KOPT-K1 (cell line): ENCODE results near the gene EIF1.

Experiments used
- H3K27ac ChIP-seq: fragments of 200-600 bp; sonication (generic); 2 replicates; pipeline ENCODE4 v1.5.1; 2016; ENCODE audit warnings: antibody characterized with exemption, mild to moderate bottlenecking, low read depth, low read length; ENCODE audit not compliant: poor library complexity, severe bottlenecking
- H3K36me3 ChIP-seq: fragments of 200-600 bp; sonication (generic); 2 replicates; pipeline ENCODE4 v1.5.1; 2017; ENCODE audit warnings: antibody characterized with exemption, mild to moderate bottlenecking, low read length, moderate library complexity; ENCODE audit not compliant: insufficient read depth
- H3K9me3 ChIP-seq: fragments of 200-600 bp; sonication (generic); 2 replicates; pipeline ENCODE4 v1.5.1; 2017; ENCODE audit warnings: antibody characterized with exemption, low read length, mild to moderate bottlenecking; ENCODE audit not compliant: insufficient read depth, poor library complexity, severe bottlenecking

Gene EIF1

DNA sequence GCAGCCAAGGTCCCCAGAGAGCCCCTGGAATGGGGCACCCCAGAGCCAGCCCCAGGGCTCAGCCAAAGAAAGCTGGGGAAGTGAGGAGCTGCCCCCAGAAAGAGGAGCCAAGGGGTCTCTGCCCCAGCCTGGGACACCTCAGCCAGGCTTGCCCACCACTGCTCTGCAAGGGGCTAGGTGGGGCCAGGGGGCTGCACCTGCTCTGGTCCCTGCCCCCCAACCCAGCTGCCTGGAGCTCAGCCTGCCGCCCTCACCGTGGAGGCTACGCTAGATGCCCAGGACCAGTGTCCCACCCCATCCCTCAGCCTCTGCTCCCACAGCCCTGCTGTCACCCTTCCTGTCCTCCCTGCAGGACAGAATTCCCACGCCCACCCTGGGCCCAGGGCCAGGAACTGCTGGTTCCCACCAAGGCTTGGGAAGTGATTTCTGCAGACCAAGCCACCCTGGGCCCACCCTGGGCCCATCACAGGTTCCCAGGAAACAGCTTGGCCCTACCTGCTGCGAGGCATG lies 36.2 kb upstream of the EIF1 start:
- no peaks in the 10 kb centered on the region for H3K36me3 ChIP-seq
- H3K27ac ChIP-seq = no peak overlapping the region
- no peaks in the 10 kb centered on the region for H3K9me3 ChIP-seq

DNA sequence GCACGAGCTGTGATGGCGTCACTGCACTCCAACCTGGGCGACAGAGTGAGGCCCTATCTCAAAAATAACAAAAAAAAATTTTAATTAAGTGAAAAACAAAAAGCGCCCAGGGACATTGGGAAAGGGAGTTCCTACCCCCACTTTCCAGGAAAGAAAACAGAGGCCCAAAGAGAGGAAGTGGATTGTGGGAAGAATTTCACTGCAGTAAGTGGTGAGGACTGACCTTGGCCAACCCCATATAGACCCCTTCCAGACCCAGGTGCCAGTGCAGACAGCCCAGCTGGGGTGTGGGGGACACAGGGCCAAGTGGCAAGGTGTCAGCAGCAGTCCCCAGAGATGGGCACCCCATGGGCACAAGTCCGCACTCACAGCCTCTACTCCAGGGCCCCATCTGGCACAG lies 35.3 kb upstream of the EIF1 start:
- Histone ChIP-seq H3K27ac (no peak overlapping the region), H3K36me3 (no peaks in the 10 kb centered on the region), H3K9me3 (no peaks in the 10 kb centered on the region)

DNA sequence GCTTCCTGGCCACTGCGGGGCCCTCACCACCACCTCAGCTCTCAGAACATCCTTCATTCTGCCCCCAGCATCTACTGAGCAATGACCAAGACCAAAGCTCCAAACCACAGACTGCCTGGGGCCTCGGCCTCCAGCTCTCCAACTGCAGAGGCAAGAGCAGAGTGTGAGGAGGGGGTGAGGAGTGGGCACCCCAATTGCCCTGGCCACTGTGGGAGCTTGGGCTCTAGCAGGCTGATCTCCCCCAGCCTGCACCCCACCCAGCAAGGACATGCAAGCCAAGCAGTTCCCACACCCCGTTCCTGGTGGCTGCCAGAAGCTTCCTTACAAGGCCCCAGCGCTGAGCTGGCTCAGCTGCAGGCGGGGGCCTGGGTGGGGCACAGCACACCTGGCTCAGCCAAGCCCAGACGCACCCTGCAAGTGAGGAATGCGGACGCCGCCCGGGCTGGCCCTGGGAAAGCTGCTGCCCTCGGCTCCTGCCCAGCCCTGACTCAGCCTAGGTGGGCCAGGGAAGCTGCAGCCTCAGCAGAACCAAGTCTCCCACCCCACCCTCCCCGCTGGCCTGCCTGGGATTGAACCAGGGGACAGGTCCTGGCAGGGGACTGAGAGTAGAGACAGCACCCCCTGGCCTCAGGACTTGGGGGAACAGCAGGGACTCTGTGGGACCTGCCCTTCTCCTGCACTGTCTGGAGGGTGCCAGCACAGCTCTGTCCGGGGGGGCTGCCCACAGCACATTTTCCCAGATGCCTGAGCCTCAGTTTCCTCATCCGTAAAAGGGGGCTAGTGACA lies 34.6 kb upstream of the EIF1 start:
- H3K9me3 ChIP-seq = no peaks in the 10 kb centered on the region
- H3K27ac ChIP-seq = no peak overlapping the region
- no peaks in the 10 kb centered on the region for H3K36me3 ChIP-seq

DNA sequence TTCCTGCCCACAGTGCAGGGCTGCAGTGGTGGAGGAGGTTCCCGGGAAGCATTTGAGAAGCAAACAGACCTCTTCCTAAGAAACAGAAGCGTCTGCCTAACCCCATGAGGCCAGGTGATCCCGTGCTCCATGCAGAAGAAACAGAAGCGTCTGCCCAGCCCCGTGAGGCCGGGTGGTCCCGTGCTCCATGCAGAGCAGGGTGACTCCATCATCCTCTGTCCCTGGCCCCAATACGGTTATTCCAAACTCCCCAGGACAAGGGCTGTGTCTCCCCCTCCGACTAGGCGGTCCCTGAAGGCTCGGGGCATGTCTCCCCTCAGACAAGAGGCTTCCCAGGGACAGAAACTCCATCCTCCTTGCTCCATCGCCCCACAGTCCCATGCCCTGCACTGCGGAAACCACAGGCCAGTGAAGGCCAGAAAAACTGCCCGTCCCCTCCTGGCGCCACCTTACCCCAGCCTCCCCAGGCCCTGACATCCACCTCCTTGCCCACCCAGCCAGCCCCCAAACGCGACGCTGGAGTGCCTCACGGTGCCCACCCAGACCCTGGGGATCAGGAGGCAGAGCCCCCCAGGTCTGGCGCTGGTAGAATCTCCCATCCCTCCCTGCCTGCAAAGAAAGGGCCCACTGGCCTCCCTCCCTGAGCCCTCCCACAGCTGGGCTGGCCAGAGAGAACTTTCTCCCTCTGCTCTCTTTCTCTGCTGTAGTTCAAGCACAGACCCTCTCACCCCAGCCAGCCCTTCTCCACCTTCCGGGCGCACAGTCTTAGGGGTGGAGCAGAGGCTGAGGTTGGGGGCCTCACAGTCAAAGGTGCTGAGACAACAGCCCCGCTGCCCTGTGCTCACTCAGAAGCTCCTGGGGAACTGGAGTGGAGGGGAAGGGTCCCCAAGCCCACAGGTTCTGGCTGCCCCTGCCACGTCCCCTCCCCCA lies 33.7 kb upstream of the EIF1 start:
- H3K9me3 ChIP-seq = no peaks in the 10 kb centered on the region
- H3K27ac ChIP-seq = no peak overlapping the region
- H3K36me3 ChIP-seq = no peaks in the 10 kb centered on the region

DNA sequence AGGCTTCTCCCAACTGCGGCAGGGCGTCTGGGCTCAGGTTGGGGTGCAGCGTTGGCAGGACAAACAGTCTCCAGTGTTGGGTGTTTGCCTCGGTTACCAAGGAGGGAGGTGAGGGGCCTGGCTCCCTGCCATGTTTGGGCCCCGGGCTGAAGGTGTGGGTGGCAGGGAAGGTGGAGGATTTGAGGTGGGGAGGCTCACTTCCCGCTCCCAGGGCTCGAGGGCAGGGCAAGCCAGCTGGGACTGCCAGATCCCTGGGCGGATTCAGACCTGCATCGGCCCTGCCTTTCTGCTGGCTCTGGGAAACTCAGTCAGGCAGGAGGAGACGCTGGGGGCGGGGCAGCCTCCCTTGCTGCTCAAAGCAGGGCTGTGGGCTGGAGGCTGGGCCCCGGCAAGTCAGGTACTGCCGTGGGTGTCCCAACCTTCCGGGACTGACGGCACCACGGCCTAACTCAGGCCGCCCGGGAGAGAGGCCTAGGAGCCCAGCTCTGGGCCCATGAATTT lies 33.0 kb upstream of the EIF1 start:
- no peak overlapping the region for H3K27ac ChIP-seq
- H3K9me3 ChIP-seq = no peaks in the 10 kb centered on the region
- no peaks in the 10 kb centered on the region for H3K36me3 ChIP-seq

DNA sequence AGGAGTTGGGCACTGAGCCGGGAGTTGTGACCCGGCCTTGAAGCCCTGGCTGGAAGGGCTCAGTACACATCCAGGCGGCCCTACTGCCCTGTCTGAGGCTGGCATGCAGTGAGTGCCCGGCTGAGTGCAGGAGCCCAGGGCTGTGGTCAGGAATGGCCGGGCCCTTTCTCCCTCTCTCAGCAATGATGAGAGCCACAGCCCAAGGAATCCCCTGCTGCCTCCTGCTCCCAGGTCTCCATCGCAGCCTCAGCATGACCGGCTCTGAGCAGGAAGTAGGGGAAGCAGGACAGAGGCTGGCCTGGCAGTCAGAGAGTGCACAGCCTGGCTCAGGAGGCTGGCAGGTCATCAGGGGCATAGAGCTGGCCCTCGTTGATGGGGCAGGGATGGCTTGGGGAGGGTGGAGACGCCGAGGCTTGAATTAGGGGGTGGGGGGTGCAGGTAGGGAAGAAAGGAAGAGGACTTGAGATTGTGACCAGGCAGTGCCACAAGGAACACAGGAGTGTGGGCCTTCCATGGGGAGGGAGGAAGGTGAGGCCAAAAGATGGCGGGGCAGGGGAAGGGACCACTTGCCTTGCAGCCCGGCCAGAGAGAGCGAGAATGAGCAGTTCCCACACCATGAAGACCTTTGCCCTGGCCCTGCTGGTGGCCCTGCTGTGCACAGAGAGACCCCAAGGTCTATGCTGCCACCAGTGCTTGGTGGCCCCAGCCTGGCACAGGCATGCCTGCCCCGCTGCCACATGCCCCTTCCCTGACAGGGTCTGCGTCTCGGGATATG lies 32.2 kb upstream of the EIF1 start:
- Histone ChIP-seq H3K27ac (no peak overlapping the region), H3K9me3 (no peaks in the 10 kb centered on the region), H3K36me3 (no peaks in the 10 kb centered on the region)

DNA sequence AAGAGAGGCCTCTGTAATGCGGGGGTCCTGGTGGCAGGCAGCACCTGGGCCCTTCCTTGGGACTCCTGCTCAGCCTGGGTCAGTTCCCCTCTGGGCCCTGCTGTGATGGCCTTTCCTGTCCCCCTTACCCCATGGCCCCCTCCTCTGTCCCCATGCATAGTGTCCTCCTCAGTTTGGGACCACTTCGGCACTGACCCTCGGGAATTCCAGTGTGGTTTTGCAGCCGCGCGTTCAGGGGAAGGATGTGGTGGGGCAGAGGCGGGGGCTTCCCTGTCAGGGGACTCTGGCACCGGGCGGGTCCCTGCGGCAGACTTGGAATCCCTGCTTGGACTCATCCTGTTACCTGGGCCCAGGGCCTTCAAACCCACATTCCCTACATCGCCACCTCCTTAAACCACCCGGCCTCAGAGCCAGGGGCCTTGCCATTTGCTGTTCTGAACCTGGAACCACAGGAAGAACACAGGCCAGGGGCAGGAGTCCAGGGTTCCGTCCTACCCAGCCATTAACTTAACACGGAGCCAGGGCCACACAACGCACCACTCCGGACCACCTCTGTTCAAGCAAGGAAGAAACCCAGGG lies 31.4 kb upstream of the EIF1 start:
- H3K36me3 ChIP-seq = no peaks in the 10 kb centered on the region
- H3K9me3 ChIP-seq = no peaks in the 10 kb centered on the region
- no peak overlapping the region for H3K27ac ChIP-seq

DNA sequence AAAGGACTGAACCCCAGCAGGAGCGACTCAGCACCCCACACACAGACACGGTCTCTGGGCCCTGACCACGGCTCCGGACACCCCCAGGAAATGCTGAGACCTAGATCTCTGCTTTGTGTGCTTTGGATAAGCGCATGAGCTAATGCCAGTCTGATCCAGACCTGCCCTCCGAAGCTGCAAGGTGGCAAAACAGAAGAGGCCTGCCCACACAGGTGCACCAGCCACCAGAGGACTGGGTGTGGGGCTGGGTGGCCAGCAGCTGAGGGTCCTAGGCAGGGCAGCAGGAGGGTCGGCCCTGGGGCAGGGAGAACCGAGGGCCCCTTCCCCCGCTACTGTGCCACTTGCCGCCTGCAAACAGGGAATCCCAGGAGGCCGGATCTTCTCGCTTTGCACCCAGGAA lies 30.7 kb upstream of the EIF1 start:
- Histone ChIP-seq H3K9me3 (no peaks in the 10 kb centered on the region), H3K27ac (no peak overlapping the region), H3K36me3 (no peaks in the 10 kb centered on the region)

DNA sequence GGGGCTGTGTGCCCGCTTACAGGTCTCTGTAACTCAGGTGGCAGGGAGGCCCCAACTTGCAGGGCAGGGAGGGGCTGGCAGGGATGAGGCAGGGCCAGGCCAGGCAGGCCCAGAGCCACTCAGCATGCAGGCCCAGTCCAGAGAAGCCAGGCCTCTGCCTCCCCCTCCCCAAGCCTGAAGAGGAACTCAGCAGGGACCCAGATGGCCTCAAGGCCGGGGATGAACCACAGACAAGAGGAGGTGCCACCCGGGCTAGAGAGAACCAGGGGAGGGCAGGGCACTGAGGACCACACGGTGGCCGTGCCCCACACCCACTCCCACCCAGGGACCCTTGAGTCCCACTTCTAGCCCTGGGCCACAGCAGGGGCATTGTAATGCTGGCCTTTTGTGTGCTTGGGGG lies 29.8 kb upstream of the EIF1 start:
- Histone ChIP-seq H3K9me3 (no peaks in the 10 kb centered on the region), H3K36me3 (no peaks in the 10 kb centered on the region), H3K27ac (no peak overlapping the region)

DNA sequence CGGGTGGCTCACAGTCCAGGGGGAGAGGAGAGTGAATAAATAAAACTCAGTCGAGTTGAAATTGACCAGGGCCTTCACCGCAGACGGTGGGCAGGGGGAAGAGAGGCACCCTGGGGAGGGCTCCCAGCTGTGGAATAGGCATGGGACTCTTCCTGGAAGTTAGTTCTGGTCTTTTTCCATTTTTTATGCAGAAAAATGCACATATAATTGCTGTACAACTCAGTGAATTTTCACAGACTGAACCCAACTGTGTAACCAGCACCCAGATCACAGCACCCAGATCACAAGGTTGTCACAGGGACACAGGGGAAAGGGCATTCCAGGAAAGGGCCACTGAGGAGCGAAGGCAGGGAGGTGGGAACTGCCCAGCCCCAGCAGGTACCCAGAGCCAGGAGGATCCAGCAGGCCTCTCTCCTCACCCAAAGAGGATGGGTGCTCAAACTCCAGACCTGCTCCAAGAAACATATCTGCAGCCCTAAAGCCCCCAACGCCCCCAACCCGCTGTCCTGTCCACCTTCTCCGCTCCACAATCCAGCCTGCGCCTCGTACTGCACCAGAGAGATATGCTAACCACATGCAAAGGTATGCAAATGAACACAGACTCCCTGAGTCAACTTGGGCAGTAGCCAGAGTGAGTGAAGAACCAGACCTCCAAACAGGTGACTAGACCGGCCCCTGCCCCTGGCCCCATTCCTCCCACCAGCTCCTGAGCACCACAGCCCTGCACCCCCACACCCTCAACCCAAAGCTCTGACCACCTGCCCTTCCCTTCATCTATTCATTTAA lies 29.1 kb upstream of the EIF1 start:
- H3K36me3 ChIP-seq = no peaks in the 10 kb centered on the region
- H3K27ac ChIP-seq = no peak overlapping the region
- H3K9me3 ChIP-seq = no peaks in the 10 kb centered on the region

DNA sequence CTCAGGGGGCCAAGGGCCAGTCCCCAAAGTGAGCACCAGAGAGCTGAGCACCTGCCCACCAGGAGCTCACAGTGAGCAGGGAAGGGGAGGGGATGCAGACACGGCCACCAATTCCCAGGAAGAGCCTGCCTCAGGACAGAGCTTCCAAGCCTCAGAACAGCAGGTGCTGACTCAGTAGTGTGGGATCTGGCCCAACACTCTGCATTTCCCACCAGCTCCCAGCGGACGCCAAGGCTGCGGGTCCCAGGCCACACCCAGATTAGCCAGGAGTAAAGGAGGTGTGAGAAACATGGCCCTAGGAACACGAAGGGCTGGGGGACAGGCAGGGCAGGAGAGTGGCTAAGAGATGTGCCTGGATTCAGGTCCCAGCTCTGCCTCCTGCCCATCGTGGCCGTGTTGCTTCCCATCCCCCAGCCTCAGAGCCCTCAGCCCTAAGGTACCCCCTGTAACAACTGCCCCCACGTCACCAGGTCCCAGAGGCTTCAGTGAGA lies 28.4 kb upstream of the EIF1 start:
- no peaks in the 10 kb centered on the region for H3K9me3 ChIP-seq
- H3K36me3 ChIP-seq = no peaks in the 10 kb centered on the region
- no peak overlapping the region for H3K27ac ChIP-seq

DNA sequence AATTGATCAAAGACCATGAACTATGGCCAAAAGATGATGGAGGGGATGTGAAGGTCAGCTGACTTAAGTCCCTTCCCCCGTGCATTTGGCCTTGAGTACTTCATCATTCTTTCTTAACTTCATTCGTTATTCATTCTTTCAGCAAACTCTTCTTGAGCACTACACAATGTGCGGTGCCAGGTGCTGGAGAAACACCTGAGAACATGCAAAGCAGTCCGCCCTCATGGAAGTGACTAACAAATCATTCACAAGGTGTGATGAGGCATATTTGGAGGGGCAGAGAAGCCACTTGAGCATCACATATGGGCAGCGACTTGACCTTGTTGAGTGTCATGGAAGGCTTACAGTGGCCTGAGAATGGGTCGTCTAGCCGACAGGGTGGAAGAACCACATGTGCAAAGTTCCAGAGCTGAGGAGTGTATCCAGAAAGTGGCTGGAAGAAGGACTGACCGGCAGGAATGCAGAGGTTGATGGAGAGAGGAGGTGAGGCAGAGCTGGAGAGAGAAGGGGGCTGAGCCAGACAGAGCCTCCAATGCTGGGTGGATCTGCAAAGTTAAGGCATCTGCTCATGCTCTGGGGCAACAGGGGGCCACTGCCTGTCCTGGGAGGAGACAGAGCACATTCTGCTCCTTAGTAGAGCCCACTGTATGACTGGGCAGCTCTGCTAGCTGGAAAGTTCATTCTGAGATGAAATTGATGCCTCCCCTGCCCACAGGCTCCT lies 25.1 kb upstream of the EIF1 start:
- Histone ChIP-seq H3K27ac (no peak overlapping the region), H3K36me3 (no peaks in the 10 kb centered on the region), H3K9me3 (no peaks in the 10 kb centered on the region)

DNA sequence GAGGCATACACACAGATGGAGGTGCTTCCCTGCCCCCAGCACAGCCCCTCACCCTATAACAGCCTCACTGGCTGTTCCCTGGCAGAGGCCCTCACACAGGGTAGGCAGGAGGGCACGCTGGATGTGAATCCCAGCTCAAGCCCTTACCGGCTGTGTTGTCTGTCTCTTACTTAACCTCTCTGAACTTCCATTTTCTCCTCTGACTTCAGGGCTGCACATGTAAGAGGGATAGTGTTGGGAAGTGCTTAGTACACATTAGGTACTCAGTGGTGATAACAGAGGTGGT lies 24.6 kb upstream of the EIF1 start:
- Histone ChIP-seq H3K27ac (no peak overlapping the region), H3K36me3 (no peaks in the 10 kb centered on the region), H3K9me3 (no peaks in the 10 kb centered on the region)
